Kidney capillary endothelial cell (primary cell): ENCODE data around the gene KIF19.

Experiments
- DNase-seq: peaks from one replicate; pipeline ENCODE4 v3.0.0-alpha.2; 2018; ENCODE audit warnings: low spot score

Gene KIF19

GRCh38 chr17:74362810-74363498, 36.9 kb downstream of the KIF19 start:
- DNase-seq = no peak

GRCh38 chr17:74367206-74367605, 41.2 kb downstream of the KIF19 start, which contains the start of gene GPR142:
Gene GPR142 (plus strand): TSS chr17:74367506. CDS start chr17:74369541, 2,035 bp downstream.
- no peak for DNase-seq

DNA sequence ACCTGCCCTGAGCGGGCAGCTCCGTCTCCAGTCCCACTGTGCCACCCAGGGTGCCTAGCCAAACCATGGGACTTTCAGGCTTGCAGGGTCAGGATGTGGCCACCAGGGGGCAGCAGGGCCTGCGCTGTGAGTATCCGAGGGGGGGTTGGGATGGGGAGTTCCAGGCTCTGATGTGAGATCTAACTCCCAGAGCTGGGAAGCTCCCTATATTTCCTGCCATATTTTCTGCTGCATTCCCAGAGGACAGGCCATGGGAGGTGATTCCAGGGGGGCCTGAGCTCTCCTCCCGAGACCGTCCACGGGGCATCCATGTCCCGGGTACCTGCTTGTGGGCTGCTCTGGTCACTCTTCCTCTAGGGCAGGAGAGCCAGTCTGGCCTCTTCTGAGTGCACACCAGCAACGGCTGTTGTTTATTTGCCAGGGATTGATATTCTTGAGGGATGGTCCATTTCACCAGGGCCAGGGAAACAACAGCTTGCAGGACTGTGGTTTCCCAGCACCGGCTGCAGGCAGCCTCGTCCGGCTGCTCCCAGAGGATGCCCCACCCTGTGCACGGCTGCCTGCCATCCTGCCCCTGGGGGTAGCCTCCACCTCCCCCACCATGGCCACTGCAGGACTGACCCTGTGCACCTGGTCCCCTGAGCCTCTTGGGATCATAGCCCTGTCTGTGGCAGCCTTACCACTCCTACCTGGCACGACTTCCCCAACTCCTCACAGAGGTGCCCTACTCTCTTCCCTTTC, 42.5 kb downstream of the KIF19 start:
- peak; percentile 47 for DNase-seq

- DNase-seq = no peak
Observed at GRCh38 chr17:74369221-74369620, 43.2 kb downstream of the KIF19 start.

DNA sequence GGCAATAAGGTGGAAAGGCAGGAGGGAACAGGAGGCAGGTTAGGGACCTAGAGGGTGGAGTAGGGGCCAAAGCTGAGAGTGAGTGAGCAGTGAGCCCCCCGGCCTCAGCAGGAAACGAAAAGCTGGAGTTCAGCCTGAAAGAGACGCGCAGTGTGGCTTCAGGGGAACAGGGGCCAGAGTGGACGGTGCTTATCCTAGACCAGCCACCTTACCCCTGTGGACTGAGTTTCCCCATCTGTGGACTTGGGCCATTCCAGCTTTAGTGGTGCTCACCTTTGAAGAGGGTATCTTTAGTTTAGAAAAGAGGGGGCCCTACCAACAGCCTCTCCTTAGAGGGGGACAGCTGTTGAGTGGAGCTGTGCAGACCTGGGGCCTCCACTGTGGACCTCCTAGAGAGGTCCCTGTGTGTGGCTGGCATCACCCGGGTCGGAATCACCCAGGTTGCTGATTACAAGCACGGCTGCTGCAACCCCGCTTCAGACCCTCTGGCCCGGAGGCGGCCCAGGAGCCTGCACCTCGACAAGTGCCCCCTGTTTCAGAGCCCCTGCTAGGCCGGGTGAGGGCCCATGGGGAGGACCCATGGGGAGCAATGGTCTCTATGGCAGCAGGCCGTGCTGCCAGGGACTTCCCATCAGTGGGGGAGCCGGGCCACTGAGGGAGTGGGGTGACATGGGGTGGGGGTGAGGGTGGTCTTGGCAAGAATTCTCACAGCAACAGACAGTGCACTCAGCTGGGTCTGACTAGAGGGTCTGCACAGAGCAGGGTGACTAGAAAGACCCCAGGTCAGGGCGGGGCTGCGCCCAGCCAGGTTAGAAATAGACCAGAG, 43.9 kb downstream of the KIF19 start:
- DNase-seq = no peak

DNA sequence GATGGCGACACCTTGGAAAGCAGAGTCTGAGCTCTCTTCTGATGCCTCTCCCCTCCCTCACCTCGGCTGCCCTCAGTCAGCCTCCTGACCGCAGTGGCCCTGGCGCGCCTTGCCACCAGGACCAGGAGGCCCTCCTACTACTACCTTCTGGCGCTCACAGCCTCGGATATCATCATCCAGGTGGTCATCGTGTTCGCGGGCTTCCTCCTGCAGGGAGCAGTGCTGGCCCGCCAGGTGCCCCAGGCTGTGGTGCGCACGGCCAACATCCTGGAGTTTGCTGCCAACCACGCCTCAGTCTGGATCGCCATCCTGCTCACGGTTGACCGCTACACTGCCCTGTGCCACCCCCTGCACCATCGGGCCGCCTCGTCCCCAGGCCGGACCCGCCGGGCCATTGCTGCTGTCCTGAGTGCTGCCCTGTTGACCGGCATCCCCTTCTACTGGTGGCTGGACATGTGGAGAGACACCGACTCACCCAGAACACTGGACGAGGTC, 45.7 kb downstream of the KIF19 start:
- no peak for DNase-seq

GRCh38 chr17:74372426-74372825, 46.4 kb downstream of the KIF19 start:
- DNase-seq = no peak

DNA sequence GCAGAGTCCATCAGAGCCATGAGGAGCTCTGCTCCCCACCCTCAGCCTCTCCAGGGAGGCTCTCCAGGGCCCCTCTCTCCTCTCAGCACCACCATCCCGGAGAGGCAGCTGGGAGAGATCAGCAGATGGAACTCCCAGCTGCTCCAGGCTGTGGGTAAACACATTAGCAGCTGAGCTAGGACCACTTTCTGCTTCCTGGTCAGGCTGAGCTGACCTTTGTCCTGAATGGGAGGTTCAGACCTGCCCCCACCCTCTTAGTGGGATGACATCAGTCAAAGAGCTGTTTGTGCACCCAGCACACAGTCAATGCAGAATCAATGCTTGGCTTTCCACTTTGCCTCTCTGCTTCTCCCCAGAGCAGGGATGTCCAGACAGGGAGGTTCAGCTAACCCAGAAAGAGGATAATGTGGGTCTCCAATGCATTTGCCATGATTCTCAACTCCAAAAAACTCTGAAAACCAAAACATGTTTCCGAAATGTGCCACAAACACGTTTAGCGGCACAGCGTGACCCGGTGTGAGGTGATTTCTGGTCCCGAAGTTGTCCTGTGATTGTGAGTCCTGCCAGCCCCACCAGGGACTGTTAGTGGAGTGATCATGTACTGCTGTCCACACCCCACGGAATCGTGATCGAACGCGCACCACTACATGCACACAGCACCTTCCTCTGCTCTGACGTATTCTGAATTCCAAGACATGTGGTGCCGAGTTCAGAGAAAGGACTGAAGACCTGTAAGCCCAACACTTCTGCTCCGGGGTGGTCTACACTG, 48.0 kb downstream of the KIF19 start:
- DNase-seq = no peak

DNA sequence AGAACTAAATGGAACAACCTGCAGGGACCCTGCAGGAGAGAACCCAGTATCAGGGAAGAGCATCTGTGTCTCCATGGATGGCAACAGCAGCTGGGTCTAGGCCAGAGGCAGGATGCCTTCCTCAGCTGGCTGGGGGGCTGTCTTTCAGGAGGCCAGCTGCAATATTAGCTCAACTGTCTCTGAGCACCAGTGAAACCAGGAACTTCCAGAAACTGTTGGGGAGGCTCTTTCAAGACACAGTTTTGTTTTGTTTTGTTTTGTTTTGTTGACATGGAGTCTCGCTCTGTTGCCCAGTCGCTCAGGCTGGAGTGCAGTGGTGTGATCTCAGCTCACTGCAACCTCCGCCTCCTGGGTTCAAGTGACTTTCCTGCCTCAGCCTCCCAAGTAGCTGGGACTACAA, 48.8 kb downstream of the KIF19 start:
- DNase-seq = no peak

DNA sequence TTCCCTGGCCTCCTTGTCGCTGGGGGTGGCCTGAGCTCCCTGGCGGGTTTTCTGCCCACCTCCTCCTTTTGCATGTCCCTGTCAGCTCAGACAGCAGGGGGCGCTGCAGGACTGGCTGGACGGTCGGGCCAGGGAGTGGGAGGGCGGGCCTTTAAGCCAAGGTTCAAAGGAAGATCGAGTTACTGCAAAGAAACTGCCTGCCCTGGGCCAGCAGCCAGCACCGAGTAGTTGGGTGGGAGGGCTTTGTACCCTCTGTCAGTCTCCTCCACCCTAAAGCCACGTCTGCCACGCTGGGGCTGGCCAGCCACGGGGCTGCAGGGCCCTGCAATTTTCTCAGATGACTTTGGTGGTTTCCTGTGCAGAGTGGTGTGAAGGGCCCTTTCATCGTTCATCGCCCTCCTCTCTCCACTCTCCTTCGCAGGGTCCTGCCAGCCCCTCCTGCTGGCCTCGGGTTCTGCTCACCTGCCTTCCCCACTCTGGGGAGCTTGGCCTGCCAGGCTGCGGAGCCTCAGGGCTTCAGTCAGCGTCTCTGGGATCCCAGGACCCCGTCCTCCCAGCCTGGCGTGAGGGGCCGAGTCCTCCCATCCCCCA, 53.6 kb downstream of the KIF19 start:
- peak; percentile 89 for DNase-seq

GRCh38 chr17:74380086-74380958, 54.3 kb downstream of the KIF19 start:
- no peak for DNase-seq

- no peak for DNase-seq
Observed at GRCh38 chr17:74380959-74381808, 55.2 kb downstream of the KIF19 start.

GRCh38 chr17:74383141-74383540, 57.1 kb downstream of the KIF19 start:
- no peak for DNase-seq

DNA sequence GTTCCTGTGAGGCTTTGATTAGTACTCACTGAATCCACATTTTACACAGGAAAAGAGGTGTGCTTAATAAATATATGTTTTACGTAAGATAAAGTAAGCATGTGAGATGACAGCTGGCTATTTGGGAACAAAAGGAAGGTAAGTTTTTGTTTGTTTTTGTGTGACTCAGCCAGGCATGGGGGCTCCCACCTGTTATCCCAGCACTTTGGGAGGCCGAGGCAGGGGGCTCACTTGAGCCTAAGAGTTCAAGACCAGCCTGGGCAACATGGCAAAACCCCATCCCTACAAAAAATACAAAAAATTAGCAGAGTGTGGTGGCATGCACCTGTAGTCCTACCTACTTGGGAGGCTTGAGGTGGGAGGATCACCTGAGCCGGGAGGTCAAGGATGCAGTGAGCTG, 59.2 kb downstream of the KIF19 start:
- DNase-seq = no peak

DNA sequence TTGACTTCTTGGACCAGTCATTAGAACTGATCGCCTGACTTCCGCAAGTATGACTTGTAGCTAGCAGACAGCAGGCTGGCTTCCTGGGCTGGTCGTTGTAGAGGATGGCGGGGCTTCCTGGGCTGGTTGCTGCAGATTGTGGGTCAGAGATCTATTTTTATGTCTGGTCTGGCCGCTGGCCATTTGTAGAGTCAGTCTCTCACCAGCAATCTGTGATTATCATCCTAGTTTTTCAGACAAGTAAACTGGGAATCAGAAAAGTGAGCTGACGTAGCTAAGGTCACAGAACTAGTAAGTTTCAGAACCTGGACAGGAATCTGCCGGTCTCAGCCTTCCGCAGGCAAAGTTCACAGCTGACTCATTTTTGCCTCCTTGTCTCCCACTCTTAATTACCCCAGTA, 60.4 kb downstream of the KIF19 start:
- peak; percentile 80 for DNase-seq

DNA sequence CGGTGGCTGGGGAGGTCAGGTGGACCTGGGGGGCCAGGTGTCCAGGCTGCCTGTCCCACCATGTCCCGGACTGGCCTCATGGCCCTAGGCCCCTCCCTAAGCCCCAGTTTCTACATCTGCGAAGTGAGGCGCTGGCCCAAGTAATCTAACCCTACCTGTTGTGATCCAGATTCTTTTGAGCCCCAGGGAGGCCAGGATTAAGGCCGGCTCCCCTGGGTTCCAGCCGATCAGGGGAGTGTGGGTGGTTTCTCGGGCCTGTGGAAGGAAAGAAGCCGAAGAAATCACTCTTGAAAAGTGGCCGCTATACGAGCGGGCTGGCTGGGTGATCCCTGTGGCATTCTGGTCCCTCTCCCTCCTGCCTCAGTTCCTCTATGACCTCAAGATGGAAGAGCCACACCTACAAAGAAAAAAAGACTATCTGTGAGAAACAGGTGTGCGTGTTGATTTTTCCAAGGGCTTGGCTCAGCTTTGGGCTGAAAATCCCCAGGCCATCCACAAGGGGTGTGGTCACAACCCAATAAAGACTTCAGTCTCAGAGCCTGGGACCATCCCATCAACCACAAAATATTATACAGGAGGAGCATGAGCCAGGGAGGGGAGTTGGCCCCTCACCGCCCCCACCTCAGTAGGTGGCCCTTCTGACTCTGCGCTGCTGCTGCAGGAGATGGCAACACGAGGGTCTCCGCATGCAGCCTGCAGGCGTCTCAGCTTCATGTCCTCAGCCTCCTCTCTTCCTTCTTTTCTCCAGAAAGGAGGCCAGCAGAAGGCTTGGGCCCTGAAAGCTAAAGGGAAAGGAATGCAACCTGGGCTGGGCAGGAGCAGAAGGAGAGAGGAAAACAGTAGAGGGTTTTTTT, 61.6 kb downstream of the KIF19 start:
- DNase-seq = no peak

- DNase-seq = no peak
Observed at GRCh38 chr17:74389084-74389753, 63.2 kb downstream of the KIF19 start.
